ENCODE results near the gene BCL2L14.
"Not testable (repeated sequence)": the region's sequence is repeated elsewhere in the genome, so short reads cannot be mapped to it uniquely, and the experiment has no call there.

BCL2L14 gene

GRCh38 chr12:12108441-12109058 lies 37.8 kb downstream of the BCL2L14 start:
- DNase-seq (ENCODE audit: low read depth), result no peak

DNA sequence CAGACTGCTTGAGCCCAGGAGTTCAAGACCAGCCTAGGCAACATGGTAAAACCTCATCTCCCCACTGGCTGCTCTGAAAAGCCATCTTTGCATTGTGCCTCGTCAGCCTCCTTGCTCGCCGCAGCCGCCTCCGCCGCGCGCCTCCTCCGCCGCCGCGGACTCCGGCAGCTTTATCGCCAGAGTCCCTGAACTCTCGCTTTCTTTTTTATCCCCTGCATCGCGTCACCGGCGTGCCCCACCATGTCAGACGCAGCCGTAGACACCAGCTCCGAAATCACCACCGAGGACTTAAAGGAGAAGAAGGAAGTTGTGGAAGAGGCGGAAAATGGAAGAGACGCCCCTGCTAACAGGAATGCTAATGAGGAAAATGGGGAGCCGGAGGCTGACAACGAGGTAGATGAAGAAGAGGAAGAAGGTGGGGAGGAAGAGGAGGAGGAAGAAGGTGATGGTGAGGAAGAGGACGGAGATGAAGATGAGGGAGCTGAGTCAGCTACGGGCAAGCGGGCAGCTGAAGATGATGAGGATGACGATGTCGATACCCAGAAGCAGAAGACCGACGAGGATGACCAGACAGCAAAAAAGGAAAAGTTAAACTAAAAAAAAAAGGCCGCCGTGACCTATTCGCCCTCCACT lies 40.3 kb downstream of the BCL2L14 start:
- DNase-seq (ENCODE audit: low read depth), result not testable (repeated sequence)

- no peak for DNase-seq (ENCODE audit: low read depth)
These were observed 44.8 kb downstream of the BCL2L14 start for GRCh38 chr12:12115514-12115913.

GRCh38 chr12:12116677-12117076 lies 45.9 kb downstream of the BCL2L14 start:
- DNase-seq (ENCODE audit: low read depth), result no peak

- no peak for DNase-seq (ENCODE audit: low read depth)
These were observed 50.3 kb downstream of the BCL2L14 start for GRCh38 chr12:12121061-12121460.

GRCh38 chr12:12123036-12123604 lies 52.4 kb downstream of the BCL2L14 start:
- no peak for DNase-seq (ENCODE audit: low read depth)

DNA sequence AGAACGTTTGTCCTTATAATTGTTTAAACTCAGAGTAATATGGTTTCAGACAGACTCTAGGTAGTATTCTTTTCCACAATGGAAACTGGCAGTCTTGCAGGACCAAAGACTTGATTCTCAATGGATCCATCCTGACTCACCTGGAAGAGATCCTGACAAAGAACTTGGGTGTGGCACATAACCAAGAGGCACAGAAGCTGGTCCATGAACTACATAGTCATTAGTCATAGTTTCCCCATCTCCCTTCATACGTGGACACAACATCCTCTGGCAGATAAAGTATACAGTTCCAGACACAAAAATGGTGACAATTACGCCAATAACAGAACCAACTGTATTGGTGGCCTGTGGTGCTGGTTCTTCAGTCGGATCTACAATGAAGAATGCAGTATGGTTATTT lies 55.8 kb downstream of the BCL2L14 start:
- DNase-seq (ENCODE audit: low read depth), result no peak

- DNase-seq (ENCODE audit: low read depth), result no peak
These were observed 56.6 kb downstream of the BCL2L14 start for GRCh38 chr12:12127304-12127703.

DNA sequence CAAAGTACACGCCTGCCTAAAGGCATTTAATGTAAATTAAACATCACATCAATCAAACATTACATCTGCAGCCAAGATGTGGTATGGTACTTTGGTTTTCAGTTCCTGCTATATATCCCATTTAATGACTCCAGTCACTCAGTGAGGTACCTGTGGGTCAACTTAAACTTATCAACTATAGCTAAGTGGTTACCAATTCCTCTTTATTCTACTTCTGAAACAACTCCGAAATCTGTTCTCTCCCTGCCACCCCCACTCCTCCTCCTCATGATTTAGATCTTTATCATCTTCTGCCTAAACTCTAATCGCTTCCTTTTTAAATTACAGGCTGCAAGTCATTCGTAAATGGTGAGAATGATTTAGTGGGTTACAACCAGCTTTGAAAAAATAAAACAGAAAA lies 57.9 kb downstream of the BCL2L14 start:
- DNase-seq (ENCODE audit: low read depth), result no peak

GRCh38 chr12:12133259-12133658 lies 62.5 kb downstream of the BCL2L14 start:
- DNase-seq (ENCODE audit: low read depth), result no peak

DNA sequence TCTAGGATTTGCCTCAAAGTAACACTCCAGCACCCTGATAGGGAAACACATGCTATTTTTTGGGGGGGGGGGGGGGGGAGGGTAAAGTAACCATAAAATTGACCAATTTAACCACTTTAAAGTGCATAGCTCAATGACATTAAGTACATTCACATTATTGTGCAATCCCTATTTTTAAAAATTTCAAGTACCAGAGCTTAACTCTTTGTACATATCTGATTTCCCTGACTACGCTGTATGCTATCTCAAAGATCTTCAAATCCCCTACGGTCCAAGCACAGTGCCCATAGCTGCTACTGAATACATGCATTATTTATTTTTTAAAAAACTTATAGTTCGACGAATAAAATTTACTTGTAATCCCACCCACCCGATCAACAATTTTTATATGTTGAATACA lies 63.0 kb downstream of the BCL2L14 start:
- no peak for DNase-seq (ENCODE audit: low read depth)

DNA sequence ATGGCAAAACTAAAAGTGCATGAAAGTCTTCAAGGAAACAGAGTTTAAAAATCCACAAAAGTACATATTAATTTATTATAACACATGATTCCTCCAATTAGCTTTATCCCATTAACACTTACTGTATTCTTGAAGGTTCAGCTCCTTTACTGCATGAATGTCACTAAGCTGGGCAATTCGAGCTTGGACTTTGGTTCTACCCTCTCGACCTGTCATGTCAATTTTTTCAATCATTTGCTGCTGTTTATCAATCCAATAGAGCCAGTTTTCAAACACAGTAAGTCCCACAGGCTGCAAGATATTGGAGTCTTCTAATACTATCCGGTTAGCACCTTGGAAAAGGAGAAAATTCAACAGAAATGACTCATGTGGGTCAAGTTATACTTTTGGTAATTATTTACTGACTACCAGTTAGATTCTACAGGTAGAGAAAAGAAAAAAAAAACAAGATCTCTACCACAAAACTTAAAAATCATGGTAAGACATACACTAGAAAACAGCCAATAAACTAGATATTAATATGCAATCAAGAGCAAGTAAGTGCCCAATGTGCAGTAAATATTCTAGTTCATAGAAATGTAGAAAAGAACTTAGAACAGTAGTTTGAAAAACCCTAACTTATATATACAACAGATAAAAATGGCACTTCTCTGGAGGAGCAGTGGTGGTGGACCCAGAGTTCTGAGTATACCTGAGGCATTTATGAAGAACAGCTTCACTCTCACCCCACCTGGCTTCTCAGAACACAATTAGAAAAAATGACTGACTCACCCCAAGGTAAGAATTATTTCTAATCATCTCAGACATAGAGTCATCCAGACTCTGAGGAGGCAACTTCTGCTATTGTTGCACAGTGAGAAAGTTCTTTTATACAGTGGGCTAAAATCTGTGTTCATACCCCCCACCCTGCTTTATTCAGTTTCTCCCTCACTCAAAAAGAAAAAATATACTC lies 67.7 kb downstream of the BCL2L14 start:
- no peak for DNase-seq (ENCODE audit: low read depth)

GRCh38 chr12:12141000-12141399 lies 70.3 kb downstream of the BCL2L14 start:
- DNase-seq (ENCODE audit: low read depth), result no peak

DNA sequence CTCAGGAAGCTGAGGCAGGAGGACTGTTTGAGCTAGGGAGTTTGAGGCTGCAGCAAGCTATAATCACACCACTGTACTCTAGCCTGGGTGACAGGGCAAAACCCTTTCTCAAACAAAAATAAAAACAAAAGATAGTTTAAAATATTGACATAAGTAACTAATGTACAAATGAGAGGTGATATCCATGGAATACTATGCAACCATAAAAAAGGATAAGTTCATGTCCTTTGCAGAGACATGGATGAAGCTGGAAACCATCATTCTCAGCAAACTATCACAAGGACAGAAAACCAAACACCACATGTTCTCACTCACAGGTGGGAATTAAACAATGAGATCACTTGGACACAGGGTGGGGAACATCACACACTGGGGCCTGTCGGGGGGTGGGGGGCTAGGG lies 73.8 kb downstream of the BCL2L14 start:
- not testable (repeated sequence) for DNase-seq (ENCODE audit: low read depth)

DNA sequence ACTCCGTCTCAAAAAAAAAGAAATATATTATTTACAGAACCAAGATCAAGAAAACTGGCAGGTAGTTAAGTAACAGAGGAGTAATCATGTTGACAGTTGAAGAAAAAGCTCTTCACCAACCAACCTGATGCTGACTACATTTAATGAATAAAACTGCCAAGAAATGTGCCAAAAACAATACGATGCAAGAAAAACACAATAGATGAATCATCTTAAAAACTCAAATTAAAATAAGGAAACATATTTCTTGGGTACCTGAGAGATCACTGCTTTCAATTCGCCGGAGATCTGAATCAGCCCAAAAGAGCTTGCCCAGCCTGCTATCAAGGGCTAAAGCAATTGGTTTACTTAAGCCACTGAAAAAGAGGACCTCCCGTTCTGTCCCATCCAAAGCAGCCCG lies 76.4 kb downstream of the BCL2L14 start:
- DNase-seq (ENCODE audit: low read depth), result no peak
